Activated CD8-positive, alpha-beta memory T cell treated with anti-CD3 and anti-CD28 coated beads, Interleukin-2, amount 10 ng/mL, durations not matched to agents 7 days and 5 days (primary cell): Measurements from ENCODE around the gene ADAM22. TPM values are rescaled to one million over a fixed set of nuclear protein-coding genes. Genes with fewer than 3 reads are reported as not detected.

Experiments
- ATAC-seq: fragments of 150-1000 bp; cut with Tn5 transposase; one replicate; pipeline ENCODE4 v1.10.0; 2021; ENCODE audit warnings: moderate library complexity
- CTCF ChIA-PET: fragments of 350-600 bp; sonication (Branson Sonifier 250); formaldehyde crosslinking; loops from one replicate; lab custom pipeline; 2021; ENCODE audit warnings: antibody characterized with exemption; lab: Charles Lee
- DNase-seq: peaks from one replicate; pipeline ENCODE4 v3.0.0-alpha.2; 2020
- H3K27ac Mint-ChIP-seq: one replicate; pipeline ENCODE4 v1.8.0; 2021; ENCODE audit warnings: mild to moderate bottlenecking, mixed read lengths
- H3K27me3 Mint-ChIP-seq: one replicate; pipeline ENCODE4 v1.8.0; 2021; ENCODE audit warnings: mixed read lengths
- H3K36me3 Mint-ChIP-seq: one replicate; pipeline ENCODE4 v1.8.0; 2021; ENCODE audit warnings: mild to moderate bottlenecking, mixed read lengths
- H3K4me1 Mint-ChIP-seq: one replicate; pipeline ENCODE4 v1.8.0; 2021; ENCODE audit warnings: mixed read lengths
- H3K4me3 Mint-ChIP-seq: one replicate; pipeline ENCODE4 v1.8.0; 2021; ENCODE audit warnings: mild to moderate bottlenecking, moderate library complexity, mixed read lengths
- H3K9me3 Mint-ChIP-seq: one replicate; pipeline ENCODE4 v1.8.0; 2022; ENCODE audit warnings: low read depth, mixed read lengths
- total RNA-seq, 2 experiments: library from RNA; stranded (reverse); gene quantifications; one replicate each; pipeline ENCODE4 v1.2.3, GENCODE V29; 2021

The ADAM22 gene
- total RNA-seq, 2 experiments from 2014 or later, result 5.2 to 5.8 TPM

DNA sequence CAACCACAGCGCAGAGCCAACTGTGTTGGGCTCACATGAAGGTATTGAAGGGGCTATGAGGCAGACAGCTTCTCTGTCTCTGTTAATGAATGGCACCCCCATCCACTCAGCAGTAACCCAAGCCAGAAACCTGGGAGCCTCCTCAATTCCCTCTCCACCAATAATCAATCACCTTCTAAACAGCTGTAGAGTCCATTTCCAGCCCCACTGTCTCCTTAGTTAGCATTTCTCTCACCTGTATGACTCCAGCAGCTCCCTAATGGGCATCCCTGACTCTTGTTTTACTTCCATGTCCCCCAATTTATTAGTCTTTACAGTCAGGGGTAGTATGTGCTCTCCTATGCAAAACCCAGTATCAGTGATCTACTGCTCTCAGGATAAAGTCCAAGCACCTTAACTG is 278.9 kb downstream of the ADAM22 start:
- Mint-ChIP-seq H3K4me1 (peaks cover 27% of the 10 kb centered on the region), H3K4me3 (no peak overlapping the region), H3K36me3 (peaks cover 63% of the 10 kb centered on the region), H3K9me3 (no peaks in the 10 kb centered on the region), H3K27ac (no peak overlapping the region), H3K27me3 (no peaks in the 10 kb centered on the region)
- CTCF ChIA-PET, result interaction anchor here (2.0 kb wide), 1 partner anchor 43 kb away, joined by 5 read pairs; no protein-coding TSS in a partner anchor
- ATAC-seq (no peak), DNase-seq (no peak)

DNA sequence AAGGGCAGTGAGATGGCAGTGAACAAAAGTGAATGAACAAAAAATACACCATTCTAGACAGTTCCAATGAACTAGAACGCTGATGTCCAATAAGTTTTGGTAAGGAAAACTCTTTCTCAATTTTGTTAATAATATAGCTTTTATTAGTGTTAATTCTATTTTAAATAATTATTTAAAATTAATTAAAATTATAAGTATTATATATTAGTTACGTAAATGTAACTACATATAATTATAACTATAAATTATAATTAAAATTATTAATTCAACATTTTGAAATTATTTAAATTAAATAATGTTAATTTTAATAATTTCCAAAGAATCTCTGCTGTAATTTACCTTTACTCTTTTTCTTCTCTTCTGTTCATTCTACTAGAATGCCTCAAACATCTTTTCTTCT is 280.4 kb downstream of the ADAM22 start:
- no peak for DNase-seq
- CTCF ChIA-PET, result interaction anchor here (1.1 to 2.0 kb wide), 4 partner anchors 9 to 49 kb away, joined by 3 to 5 read pairs (median 4); no protein-coding TSS in a partner anchor
- Mint-ChIP-seq H3K4me3 (no peak overlapping the region), H3K27ac (no peak overlapping the region), H3K4me1 (peaks cover 32% of the 10 kb centered on the region), H3K9me3 (no peaks in the 10 kb centered on the region), H3K36me3 (peaks cover 60% of the 10 kb centered on the region), H3K27me3 (no peaks in the 10 kb centered on the region)
- ATAC-seq, result no peak

DNA sequence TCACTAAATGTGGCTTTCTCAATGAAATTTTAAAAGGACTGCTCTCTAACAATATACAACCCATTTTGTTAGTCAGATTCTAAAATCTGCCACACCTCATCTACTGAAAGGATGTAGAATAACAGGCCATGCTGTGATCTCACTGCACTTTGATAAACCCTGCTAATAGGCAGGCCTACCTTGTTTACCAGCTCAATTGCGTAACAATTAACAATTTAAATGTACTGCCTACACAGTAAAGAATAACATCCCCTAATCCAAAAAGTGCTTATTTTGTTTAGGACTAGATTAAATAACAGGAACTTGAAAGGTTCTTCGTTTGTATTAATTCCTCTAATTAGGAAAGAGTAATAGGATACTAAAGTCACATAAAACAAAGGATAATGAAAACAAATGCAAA is 281.2 kb downstream of the ADAM22 start:
- DNase-seq (no peak), ATAC-seq (no peak)
- CTCF ChIA-PET, result interaction anchor here (1.6 kb wide), 1 partner anchor 19 kb away, joined by 4 read pairs; no protein-coding TSS in a partner anchor
- Mint-ChIP-seq H3K9me3 (no peaks in the 10 kb centered on the region), H3K27me3 (no peaks in the 10 kb centered on the region), H3K4me1 (peaks cover 32% of the 10 kb centered on the region), H3K36me3 (peaks cover 53% of the 10 kb centered on the region), H3K4me3 (no peak overlapping the region), H3K27ac (no peak overlapping the region)

DNA sequence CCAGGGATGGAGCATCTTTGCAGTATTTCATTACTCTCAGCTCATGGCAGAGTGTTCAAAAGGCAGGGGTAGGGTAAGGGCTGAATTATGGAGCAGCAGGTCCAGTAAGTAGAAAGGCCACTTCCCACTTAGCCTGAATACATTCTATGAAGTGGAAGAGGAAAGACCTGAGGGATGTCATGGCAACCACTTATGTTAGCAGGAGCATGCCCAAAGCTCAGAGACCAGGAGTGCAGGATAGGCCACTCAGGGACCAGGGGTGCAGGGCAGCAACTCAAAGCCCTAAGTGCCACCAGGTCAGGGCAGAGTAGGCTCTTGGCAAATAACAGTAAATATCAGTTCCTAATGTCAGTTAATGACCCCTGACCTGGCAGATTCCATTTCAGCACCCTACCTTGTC is 282.2 kb downstream of the ADAM22 start:
- Mint-ChIP-seq H3K4me1 (peaks cover 39% of the 10 kb centered on the region), H3K36me3 (peaks cover 50% of the 10 kb centered on the region), H3K27ac (no peak overlapping the region), H3K4me3 (no peak overlapping the region), H3K9me3 (no peaks in the 10 kb centered on the region), H3K27me3 (no peaks in the 10 kb centered on the region)
- DNase-seq (no peak), ATAC-seq (no peak)
- CTCF ChIA-PET, result no interaction called here

DNA sequence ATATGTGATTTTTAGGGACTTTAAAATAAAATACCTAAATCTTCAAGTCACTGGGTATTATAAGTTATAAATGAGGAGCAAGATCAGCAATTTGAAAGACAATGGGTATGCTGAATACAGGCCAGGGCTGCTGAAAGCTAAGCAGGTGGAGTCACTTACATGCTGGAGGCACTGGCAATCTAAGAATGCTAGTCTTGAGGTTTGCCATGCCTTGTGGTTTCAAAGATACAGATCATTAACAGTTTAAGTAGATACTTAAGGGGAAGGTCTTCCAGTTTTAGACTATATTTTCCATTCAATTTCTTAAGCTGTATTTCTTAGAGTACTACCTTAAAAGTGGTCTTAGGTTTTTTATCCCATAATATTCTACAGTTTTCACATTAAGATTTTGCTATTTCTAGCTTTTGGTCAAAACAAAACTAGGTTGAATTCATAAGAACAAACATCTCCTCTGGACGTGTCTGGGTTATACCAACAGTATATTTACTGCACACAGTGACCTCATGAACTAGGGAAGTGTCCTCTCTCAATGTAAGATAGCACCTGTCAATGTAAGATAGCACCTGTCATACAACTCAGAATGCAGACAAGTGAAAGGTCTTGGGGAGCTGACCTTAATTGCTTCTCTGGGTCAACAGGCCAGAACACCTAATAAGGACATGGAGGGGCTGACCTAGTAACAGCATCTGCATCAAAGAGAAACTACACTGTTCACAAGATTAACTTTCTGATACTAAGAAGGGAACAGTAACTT is 283.8 kb downstream of the ADAM22 start:
- Mint-ChIP-seq H3K9me3 (no peaks in the 10 kb centered on the region), H3K4me3 (peak overlapping the region; percentile 99), H3K27ac (peak overlapping the region; percentile 96), H3K36me3 (peaks cover 42% of the 10 kb centered on the region), H3K27me3 (no peaks in the 10 kb centered on the region), H3K4me1 (peaks cover 40% of the 10 kb centered on the region)
- CTCF ChIA-PET, result interaction anchor here (0.6 to 1.6 kb wide), 2 partner anchors 9 to 630 kb away, joined by 4 to 5 read pairs; no protein-coding TSS in a partner anchor
- DNase-seq (no peak), ATAC-seq (no peak)

DNA sequence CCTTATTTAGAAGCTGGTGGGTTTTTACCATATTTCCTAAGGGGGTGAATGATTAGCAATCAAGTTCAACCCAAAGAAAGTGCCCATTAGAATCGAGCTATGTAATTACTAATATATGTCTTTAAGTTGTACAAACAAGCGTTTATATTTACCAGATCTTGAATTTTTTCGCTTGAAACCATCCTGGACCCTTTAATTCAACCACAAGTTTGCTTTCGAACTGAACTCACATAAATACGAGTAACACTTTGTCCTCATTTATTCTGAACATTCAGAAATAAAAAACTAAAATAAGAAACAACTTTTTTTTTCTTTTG is 284.3 kb downstream of the ADAM22 start:
- CTCF ChIA-PET, result interaction anchor here (0.6 to 1.6 kb wide), 2 partner anchors 8 to 631 kb away, joined by 4 to 5 read pairs; no protein-coding TSS in a partner anchor
- peak overlapping the region; percentile 96 for H3K27ac Mint-ChIP-seq
- peaks cover 36% of the 10 kb centered on the region for H3K36me3 Mint-ChIP-seq
- DNase-seq (no peak), ATAC-seq (no peak)
- H3K4me3 Mint-ChIP-seq, result peak overlapping the region; percentile 99
- H3K27me3 Mint-ChIP-seq, result no peaks in the 10 kb centered on the region
- peaks cover 40% of the 10 kb centered on the region for H3K4me1 Mint-ChIP-seq
- H3K9me3 Mint-ChIP-seq, result no peaks in the 10 kb centered on the region

DNA sequence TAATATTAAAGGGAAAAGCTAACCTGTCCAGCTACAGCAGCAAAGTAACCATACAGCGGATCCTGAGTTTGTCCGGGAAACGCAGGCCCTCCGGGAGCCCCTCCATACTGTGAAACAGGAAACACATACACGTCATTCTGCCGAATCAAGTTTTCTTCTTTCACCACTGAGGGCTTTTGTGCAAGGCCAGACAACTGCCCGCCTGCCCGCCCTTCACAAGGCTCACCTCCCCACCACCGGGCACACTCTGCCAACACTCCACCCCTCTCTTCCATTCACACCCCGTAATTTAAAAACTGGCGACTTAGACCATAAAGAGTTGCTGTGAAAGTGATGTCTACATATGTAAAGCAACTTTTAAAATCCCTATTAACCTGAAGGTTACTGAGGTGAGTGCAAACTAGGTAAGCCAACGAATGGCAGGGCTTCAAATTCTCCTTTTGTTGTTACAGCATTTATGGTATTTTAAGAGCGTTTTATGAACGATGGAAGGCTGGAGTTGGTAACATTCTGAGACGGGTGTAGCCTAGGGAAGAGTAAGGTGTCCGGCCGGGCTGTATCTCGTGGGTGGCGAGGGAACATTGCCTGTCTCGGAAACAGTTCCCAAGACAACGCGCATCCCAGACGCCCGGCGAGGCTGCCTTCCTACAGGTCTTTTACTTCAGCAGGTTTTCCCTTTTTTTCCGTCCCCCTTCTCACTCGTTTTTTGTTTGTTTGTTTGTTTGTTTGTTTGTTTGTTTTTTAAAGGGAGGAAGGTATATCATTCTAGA is 285.0 kb downstream of the ADAM22 start:
- Mint-ChIP-seq H3K9me3 (no peaks in the 10 kb centered on the region), H3K27ac (peak overlapping the region; percentile 96), H3K4me3 (peak overlapping the region; percentile 99), H3K4me1 (peaks cover 37% of the 10 kb centered on the region), H3K36me3 (peaks cover 33% of the 10 kb centered on the region), H3K27me3 (no peaks in the 10 kb centered on the region)
- DNase-seq (peak; percentile 66), ATAC-seq (peak; percentile 24)
- CTCF ChIA-PET, result interaction anchor here (0.6 to 1.6 kb wide), 2 partner anchors 7 to 631 kb away, joined by 4 to 5 read pairs; no protein-coding TSS in a partner anchor

DNA sequence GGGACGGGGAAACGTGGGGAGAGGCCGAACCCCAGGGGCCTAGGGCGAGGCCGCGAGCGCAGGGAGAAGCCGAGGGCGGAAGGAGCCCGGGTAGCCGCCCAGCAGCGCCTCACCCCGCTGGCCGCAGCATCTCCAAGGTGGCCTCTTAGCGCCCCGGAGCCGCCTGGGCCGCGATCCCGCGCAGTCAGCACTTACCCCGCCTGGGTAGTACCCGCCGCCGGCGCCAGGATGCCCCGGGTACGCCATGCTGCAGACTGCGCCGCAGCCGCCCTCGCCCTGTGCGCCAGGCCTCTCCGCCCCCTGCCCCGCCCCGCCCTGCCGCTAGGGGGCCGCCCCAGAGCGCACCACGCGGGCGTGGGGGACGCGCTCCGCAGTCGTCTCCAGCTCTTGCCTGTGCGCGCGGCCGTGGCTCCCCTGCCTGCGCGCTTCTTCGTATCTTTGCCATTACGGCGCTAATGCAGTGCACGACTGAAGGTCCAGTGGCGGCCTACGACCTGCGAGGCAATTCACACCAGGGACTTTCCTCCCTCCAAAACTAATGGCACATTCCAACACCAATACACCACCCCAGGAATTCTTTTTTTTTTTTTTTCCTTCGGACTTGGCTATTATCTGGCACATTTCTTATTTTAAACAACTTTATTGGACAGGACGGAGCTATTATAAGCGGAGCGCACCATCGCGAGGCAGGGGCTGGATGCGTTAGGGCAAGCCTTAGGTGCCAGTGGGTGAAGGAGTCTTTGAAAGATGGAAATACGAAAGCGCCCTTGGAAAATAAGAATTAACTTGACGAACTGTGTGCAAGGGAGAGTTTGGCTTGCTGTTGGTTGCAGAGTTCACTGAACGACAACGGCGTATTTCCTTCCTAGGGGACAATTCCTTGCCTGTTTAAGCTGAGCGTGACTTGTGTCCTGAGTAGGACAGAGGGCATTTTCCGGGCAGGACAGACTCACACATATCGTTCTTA is 286.0 kb downstream of the ADAM22 start, which contains the start of gene SRI:
Gene SRI (minus strand): TSS at position 258 of the 967 bp plus-strand sequence. CDS start 12 bp downstream, at position 246.
- Mint-ChIP-seq H3K27me3 (no peaks in the 10 kb centered on the region), H3K4me1 (peaks cover 33% of the 10 kb centered on the region), H3K27ac (peak within 1 kb of the TSS; percentile 96), H3K36me3 (peaks cover 26% of the 10 kb centered on the region), H3K9me3 (no peaks in the 10 kb centered on the region), H3K4me3 (peak within 1 kb of the TSS; percentile 99)
- peak; percentile 91 for DNase-seq
- CTCF ChIA-PET, result interaction anchor here (0.7 to 1.5 kb wide), 7 partner anchors 12 to 548 kb away, joined by 3 to 7 read pairs (median 3); no protein-coding TSS in a partner anchor
- peak; percentile 95 for ATAC-seq

DNA sequence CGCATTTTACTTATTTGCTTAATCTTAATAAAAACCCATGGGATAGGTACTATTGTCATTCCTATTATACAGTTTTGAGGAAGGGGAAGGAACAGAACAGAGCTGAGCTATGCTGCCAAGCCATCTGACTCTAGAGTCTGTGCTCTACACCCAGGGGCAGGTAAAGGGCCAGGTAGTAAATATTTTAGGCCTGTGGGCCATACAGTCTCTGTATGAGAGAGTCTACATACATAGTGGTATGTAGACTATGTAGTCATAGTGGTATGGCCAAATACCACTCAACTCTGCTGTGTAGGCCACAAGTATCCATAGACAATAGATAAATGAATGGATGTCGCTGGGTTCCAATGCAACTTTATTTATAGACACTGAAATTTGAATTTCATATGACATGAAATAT is 289.2 kb downstream of the ADAM22 start:
- H3K4me1 Mint-ChIP-seq, result peaks cover 13% of the 10 kb centered on the region
- no peak overlapping the region for H3K4me3 Mint-ChIP-seq
- H3K9me3 Mint-ChIP-seq, result no peaks in the 10 kb centered on the region
- peaks cover 6% of the 10 kb centered on the region for H3K36me3 Mint-ChIP-seq
- no peak overlapping the region for H3K27ac Mint-ChIP-seq
- no peaks in the 10 kb centered on the region for H3K27me3 Mint-ChIP-seq
- ATAC-seq (no peak), DNase-seq (no peak)
- CTCF ChIA-PET, result interaction anchor here (1.0 kb wide), 1 partner anchor 9 kb away, joined by 4 read pairs; no protein-coding TSS in a partner anchor

DNA sequence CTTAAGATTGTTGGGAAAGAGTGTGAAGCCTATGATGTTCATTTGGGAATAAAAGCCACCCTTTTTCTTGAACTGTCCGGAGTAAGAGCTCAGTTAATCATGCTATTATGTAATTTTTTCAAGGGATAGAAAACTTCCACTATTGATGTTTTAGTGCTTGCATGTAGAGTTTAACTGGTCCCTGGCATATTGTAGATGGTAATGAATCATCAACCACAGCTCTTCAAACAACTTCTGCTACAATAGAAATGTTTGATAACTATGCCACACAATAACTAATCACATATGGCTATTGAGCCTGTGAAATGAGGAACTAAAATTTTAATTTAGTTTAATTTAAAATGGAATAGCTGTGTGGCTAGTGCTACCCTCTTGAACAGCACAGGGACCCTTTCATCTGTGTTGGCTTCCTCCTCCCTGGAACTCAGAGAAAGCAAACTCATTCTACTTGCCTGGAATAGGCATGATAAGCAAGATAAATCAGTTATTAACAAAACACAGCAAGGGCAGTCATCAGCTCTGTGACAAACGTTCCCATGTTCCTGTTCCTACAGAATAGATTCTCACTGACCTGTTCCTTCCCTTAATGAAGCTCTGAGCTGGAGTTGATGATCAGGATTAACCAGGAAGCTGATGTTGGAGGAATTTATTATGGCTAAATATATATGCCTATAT is 290.7 kb downstream of the ADAM22 start:
- H3K27ac Mint-ChIP-seq, result no peak overlapping the region
- no peaks in the 10 kb centered on the region for H3K9me3 Mint-ChIP-seq
- no peak overlapping the region for H3K4me3 Mint-ChIP-seq
- CTCF ChIA-PET, result interaction anchor here (0.8 to 1.4 kb wide), 4 partner anchors 11 to 19 kb away, joined by 3 to 5 read pairs (median 4); no protein-coding TSS in a partner anchor
- H3K36me3 Mint-ChIP-seq, result peaks cover 2% of the 10 kb centered on the region
- ATAC-seq (no peak), DNase-seq (no peak)
- peaks cover 5% of the 10 kb centered on the region for H3K27me3 Mint-ChIP-seq
- peaks cover 11% of the 10 kb centered on the region for H3K4me1 Mint-ChIP-seq

DNA sequence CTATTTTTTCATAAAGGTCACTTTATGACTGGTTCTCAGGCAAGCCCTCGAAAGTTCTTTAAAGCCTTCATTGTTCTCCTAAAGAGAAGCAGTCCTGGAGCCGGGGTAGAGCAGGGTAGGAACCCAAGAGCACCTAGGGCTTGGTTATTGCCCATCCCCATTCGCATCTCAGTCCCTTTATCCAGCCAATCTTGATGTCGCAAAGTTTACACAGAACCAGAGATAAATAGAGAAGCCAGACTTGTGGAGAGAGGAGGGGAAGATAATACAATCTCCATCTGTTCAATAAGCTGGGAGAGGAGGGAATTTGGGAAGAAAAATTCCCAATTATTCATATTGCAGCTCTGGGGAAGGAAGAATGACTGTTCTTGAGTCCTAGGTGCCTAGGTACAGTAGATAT is 292.1 kb downstream of the ADAM22 start:
- no peak for ATAC-seq
- Mint-ChIP-seq H3K4me1 (peaks cover 4% of the 10 kb centered on the region), H3K27ac (no peak overlapping the region), H3K4me3 (no peak overlapping the region), H3K36me3 (peaks cover 2% of the 10 kb centered on the region), H3K27me3 (peaks cover 5% of the 10 kb centered on the region), H3K9me3 (no peaks in the 10 kb centered on the region)
- no peak for DNase-seq
- CTCF ChIA-PET, result interaction anchor here (0.7 to 1.6 kb wide), 3 partner anchors 8 to 14 kb away, joined by 4 to 5 read pairs (median 5); no protein-coding TSS in a partner anchor
